HG03064 (cell line): ENCODE data around the gene MZB1.

Source experiments
- ATAC-seq: cut with Tn5 transposase; IDR thresholded peaks from one replicate; pipeline ENCODE4 v1.9.1; 2021; ENCODE audit warnings: low read depth; ENCODE audit not compliant: unreplicated experiment

Gene MZB1

DNA sequence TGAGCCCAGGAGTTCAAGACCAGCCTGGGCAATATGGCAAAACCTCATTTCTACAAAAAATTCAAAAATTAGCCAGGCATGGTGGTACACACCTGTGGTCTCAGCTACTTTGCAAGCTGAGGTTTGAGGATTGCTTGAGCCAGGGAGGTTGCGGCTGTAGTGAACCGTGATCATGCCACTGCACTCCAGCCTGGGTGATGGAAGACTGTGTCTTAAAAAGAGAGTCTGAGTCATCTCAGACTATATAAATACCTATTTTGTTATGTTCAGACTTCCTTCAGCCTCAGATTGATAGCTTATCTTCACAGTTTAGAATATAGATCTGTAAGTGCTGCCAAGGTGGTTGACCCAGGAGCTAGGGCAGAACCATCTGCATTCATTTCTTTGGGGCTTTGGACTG is 49.7 kb downstream of the MZB1 start:
- no peak for ATAC-seq
